ENCODE measurements around the gene A2M. TPM values are rescaled to one million over a fixed set of nuclear protein-coding genes. Genes with fewer than 3 reads are reported as not detected.

A2M gene
- total and polyA plus RNA-seq, 2 donors (not counting 3 experiments of a cell fraction or from before 2014, with no cell fraction given): 11.5 to 16.9 TPM

DNA sequence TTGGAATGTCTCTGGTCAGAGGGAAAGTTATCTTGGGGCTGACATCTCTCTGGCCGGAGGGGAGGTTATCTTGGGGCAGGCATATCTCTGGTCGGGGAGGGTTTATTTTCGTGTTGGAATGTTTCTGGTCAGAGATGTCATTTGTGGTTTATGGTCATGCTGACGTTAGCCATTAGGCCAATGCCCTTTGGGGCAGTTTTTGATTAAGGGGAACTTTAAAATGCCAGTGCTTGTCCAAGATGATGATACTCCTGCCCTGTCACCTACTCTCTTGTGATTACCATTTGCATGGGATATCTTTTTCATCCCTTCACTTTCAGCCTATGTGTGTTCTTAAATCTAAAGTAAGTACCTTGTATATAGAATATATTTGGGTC is 29.0 kb upstream of the A2M start:
- TF ChIP-seq MYC (IDR thresholded peaks at IDR 0.05; ENCODE audit: low read depth, low read length): no peak
- TF ChIP-seq, protein P1, sequence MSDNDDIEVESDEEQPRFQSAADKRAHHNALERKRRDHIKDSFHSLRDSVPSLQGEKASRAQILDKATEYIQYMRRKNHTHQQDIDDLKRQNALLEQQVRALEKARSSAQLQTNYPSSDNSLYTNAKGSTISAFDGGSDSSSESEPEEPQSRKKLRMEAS (IDR thresholded peaks at IDR 0.05; ENCODE audit: insufficient read depth, insufficient read length): no peak
- TF ChIP-seq FOS (IDR thresholded peaks at IDR 0.05; ENCODE audit: borderline replicate concordance, insufficient read depth, low read length): no peak
- no peak for TF ChIP-seq EZH2 (IDR thresholded peaks at IDR 0.05; ENCODE audit: borderline replicate concordance, low read depth, low read length, severe bottlenecking)
- TF ChIP-seq, protein P2, sequence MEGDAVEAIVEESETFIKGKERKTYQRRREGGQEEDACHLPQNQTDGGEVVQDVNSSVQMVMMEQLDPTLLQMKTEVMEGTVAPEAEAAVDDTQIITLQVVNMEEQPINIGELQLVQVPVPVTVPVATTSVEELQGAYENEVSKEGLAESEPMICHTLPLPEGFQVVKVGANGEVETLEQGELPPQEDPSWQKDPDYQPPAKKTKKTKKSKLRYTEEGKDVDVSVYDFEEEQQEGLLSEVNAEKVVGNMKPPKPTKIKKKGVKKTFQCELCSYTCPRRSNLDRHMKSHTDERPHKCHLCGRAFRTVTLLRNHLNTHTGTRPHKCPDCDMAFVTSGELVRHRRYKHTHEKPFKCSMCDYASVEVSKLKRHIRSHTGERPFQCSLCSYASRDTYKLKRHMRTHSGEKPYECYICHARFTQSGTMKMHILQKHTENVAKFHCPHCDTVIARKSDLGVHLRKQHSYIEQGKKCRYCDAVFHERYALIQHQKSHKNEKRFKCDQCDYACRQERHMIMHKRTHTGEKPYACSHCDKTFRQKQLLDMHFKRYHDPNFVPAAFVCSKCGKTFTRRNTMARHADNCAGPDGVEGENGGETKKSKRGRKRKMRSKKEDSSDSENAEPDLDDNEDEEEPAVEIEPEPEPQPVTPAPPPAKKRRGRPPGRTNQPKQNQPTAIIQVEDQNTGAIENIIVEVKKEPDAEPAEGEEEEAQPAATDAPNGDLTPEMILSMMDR (IDR thresholded peaks at IDR 0.05; ENCODE audit: extremely low read depth in 1 of 2, insufficient read depth in 1 of 2, low read depth in 1 of 2, low read length in 2 of 2): no peak
- TF ChIP-seq GATA2 (IDR thresholded peaks at IDR 0.05; ENCODE audit: insufficient read depth, insufficient read length, low read depth, low read length): no peak
- TF ChIP-seq JUN (IDR thresholded peaks at IDR 0.05; ENCODE audit: borderline replicate concordance, insufficient read depth, insufficient read length, low read depth): no peak
- no peak for TF ChIP-seq POLR2AphosphoS5 (IDR thresholded peaks at IDR 0.05; ENCODE audit: insufficient read depth, low read depth, low read length)
- no peak for TF ChIP-seq POLR2A (IDR thresholded peaks at IDR 0.05; ENCODE audit: low read depth, low read length)
- DNase-seq (ENCODE audit: low read depth, low spot score) (no peak), FAIRE-seq (no peak)
- ChIA-PET POLR2A (no interaction called here), CTCF (interaction anchor here (1.5 kb wide), 1 partner anchor 9 kb away, joined by 6 read pairs; no protein-coding TSS in a partner anchor)
- Histone ChIP-seq H3K9me1 (replicated peaks; ENCODE audit: control insufficient read depth, extremely low read depth, insufficient read depth, low read length) (no peaks in the 10 kb centered on the region), H3K9ac (replicated peaks; ENCODE audit: extremely low read depth, insufficient read depth, low read length) (no peak overlapping the region), H3K4me3 (replicated peaks in 1 of 3; ENCODE audit: insufficient read depth in 1 of 3, low read depth in 1 of 3, low read length in 3 of 3) (no peak overlapping the region), H3K9me3 (replicated peaks; ENCODE audit: control insufficient read depth, insufficient read depth, low read length) (no peaks in the 10 kb centered on the region), H3K4me1 (ENCODE audit: control insufficient read depth, extremely low read depth, insufficient read depth, low read length) (peaks cover 7% of the 10 kb centered on the region), H3K79me2 (ENCODE audit: control insufficient read depth, insufficient read depth, low read length) (no peaks in the 10 kb centered on the region), H3K36me3 (ENCODE audit: control insufficient read depth in 2 of 2, extremely low read depth in 1 of 2, insufficient read depth in 2 of 2, low read length in 2 of 2) (no peaks in the 10 kb centered on the region), H4K20me1 (replicated peaks; ENCODE audit: control insufficient read depth, extremely low read depth, insufficient read depth, low read length) (no peaks in the 10 kb centered on the region), H3K27ac (ENCODE audit: insufficient read depth, low read depth, low read length) (no peak overlapping the region), H2AFZ (ENCODE audit: low read depth, low read length) (no peak overlapping the region), H3K27me3 (ENCODE audit: control insufficient read depth in 2 of 2, insufficient read depth in 2 of 2, low read length in 2 of 2) (peaks cover 0 to 6% of the 10 kb centered on the region in 2 experiments), H3K4me2 (ENCODE audit: insufficient read depth, low read length) (no peak overlapping the region)
- dilution Hi-C loops (cut with MboI; ENCODE audit: extremely low pct_ligation_motif_present, low sequenced_read_pairs): no loop called here
- intact Hi-C loops (cut with micrococcal nuclease): no loop called here
- BruUV-seq (replicated peaks): no TSS peak
